Chondrocyte (in vitro differentiated cells): ENCODE measurements around the gene MYL7. TPM values are rescaled to one million over a fixed set of nuclear protein-coding genes. Genes with fewer than 3 reads are reported as not detected.

Experiments used
- DNase-seq: peaks from one replicate; pipeline ENCODE4 v3.0.0; 2021; ENCODE audit warnings: mixed read lengths, low spot score
- H3K27ac Mint-ChIP-seq: one replicate; pipeline ENCODE4 v1.8.0; 2021; ENCODE audit warnings: mild to moderate bottlenecking, moderate library complexity, mixed read lengths; ENCODE audit not compliant: unreplicated experiment
- H3K27me3 Mint-ChIP-seq: 2 replicates; pipeline ENCODE4 v1.8.0; 2021; ENCODE audit warnings: low read depth, mixed read lengths
- H3K36me3 Mint-ChIP-seq: 2 replicates; pipeline ENCODE4 v1.8.0; 2021; ENCODE audit warnings: low read depth, mixed read lengths
- H3K4me1 Mint-ChIP-seq: 2 replicates; pipeline ENCODE4 v1.8.0; 2021; ENCODE audit warnings: low read depth, mild to moderate bottlenecking, mixed read lengths
- H3K4me3 Mint-ChIP-seq: one replicate; pipeline ENCODE4 v1.8.0; 2021; ENCODE audit warnings: mild to moderate bottlenecking, moderate library complexity, mixed read lengths; ENCODE audit not compliant: unreplicated experiment
- H3K9me3 Mint-ChIP-seq: 2 replicates; pipeline ENCODE4 v1.8.0; 2021; ENCODE audit warnings: low read depth, mixed read lengths
- CTCF ChIP-seq: fragments of 200-600 bp; sonication (generic); IDR thresholded peaks from 2 replicates; pipeline ENCODE4 v1.5.0; 2021; ENCODE audit warnings: antibody characterized with exemption, mild to moderate bottlenecking, moderate library complexity
- total RNA-seq: library from RNA; stranded (reverse); gene quantifications from 3 replicates; pipeline ENCODE4 v1.2.1, GENCODE V29; 2021

MYL7 gene
- total RNA-seq, 1 donor from 2014 or later, result not detected

- DNase-seq, result no peak
- Mint-ChIP-seq H3K36me3 (peaks cover 3% of the 10 kb centered on the region), H3K4me1 (peaks cover 69% of the 10 kb centered on the region), H3K4me3 (no peak overlapping the region), H3K27ac (peak overlapping the region; percentile 99), H3K27me3 (no peaks in the 10 kb centered on the region), H3K9me3 (no peaks in the 10 kb centered on the region)
- no peak for TF ChIP-seq CTCF
Measured at GRCh38 chr7:44101303-44101965, 39.7 kb downstream of the MYL7 start.

- Mint-ChIP-seq H3K4me1 (peaks cover 63% of the 10 kb centered on the region), H3K36me3 (no peaks in the 10 kb centered on the region), H3K27me3 (no peaks in the 10 kb centered on the region), H3K27ac (peak overlapping the region; percentile 99), H3K9me3 (no peaks in the 10 kb centered on the region), H3K4me3 (no peak overlapping the region)
- peak; percentile 8 for TF ChIP-seq CTCF
- no peak for DNase-seq
Measured at GRCh38 chr7:44100458-44101302, 40.5 kb downstream of the MYL7 start.

- TF ChIP-seq CTCF, result no peak
- Mint-ChIP-seq H3K9me3 (no peaks in the 10 kb centered on the region), H3K4me1 (peaks cover 66% of the 10 kb centered on the region), H3K4me3 (no peak overlapping the region), H3K36me3 (no peaks in the 10 kb centered on the region), H3K27ac (peak overlapping the region; percentile 99), H3K27me3 (no peaks in the 10 kb centered on the region)
- no peak for DNase-seq
Measured at GRCh38 chr7:44099669-44100068, 41.5 kb downstream of the MYL7 start.

GRCh38 chr7:44098092-44099068 is 42.8 kb downstream of the MYL7 start:
- H3K27me3 Mint-ChIP-seq, result no peaks in the 10 kb centered on the region
- no peak overlapping the region for H3K4me3 Mint-ChIP-seq
- H3K27ac Mint-ChIP-seq, result no peak overlapping the region
- no peaks in the 10 kb centered on the region for H3K36me3 Mint-ChIP-seq
- H3K4me1 Mint-ChIP-seq, result peaks cover 69% of the 10 kb centered on the region
- DNase-seq, result no peak
- no peak for TF ChIP-seq CTCF
- H3K9me3 Mint-ChIP-seq, result peaks cover 1% of the 10 kb centered on the region
